IMR-90 (cell line): ENCODE results near the gene EPAS1. TPM values are rescaled to one million over a fixed set of nuclear protein-coding genes. Genes with fewer than 3 reads are reported as not detected.

Experiments used
- ATAC-seq: fragments of 200-7000 bp; cut with Tn5 transposase; 2 replicates; pipeline ENCODE4 v1.9.1; 2020; ENCODE audit warnings: low read depth, mild to moderate bottlenecking, moderate library complexity
- BruUV-seq: library from RNA; stranded (reverse); fragments of 400-500 nt; replicated peaks from 2 replicates; lab custom pipeline; 2021; lab: Mats Ljungman, UMichigan
- CTCF ChIA-PET: fragments of 300-600 bp; formaldehyde crosslinking; extraction: SDS; loops from one replicate; lab custom pipeline; 2021; ENCODE audit warnings: antibody characterized with exemption; lab: Yijun Ruan, JAX
- POLR2A ChIA-PET: fragments of 300-600 bp; sonication (Branson Sonifier 250); formaldehyde crosslinking; loops from one replicate; lab custom pipeline; 2022; ENCODE audit warnings: antibody characterized with exemption; ENCODE audit not compliant: unreplicated experiment; lab: Charles Lee
- DNase-seq: peaks from one replicate; pipeline ENCODE4 v3.0.0; 2013
- H2AFZ ChIP-seq: replicated peaks from 2 replicates; pipeline ENCODE3; 2013; ENCODE audit warnings: low read length, mild to moderate bottlenecking; ENCODE audit not compliant: poor library complexity
- H2AK5ac ChIP-seq: 2 replicates; pipeline ENCODE4 v1.6.1; 2013; ENCODE audit warnings: low read depth, low read length, inconsistent platforms
- H2AK9ac ChIP-seq: replicated peaks from 2 replicates; pipeline ENCODE3; 2013; ENCODE audit warnings: mild to moderate bottlenecking, low read depth, low read length, moderate library complexity; ENCODE audit not compliant: poor library complexity
- H2BK120ac ChIP-seq: 2 replicates; pipeline ENCODE4 v1.6.1; 2013; ENCODE audit warnings: low read depth, low read length, inconsistent platforms
- H2BK15ac ChIP-seq: 3 replicates; pipeline ENCODE4 v1.6.1; 2013; ENCODE audit warnings: low read depth, low read length, inconsistent platforms
- H2BK20ac ChIP-seq: 2 replicates; pipeline ENCODE4 v1.6.1; 2013; ENCODE audit warnings: low read depth, mild to moderate bottlenecking, inconsistent platforms, low read length, moderate library complexity
- H2BK5ac ChIP-seq: 2 replicates; pipeline ENCODE4 v1.6.1; 2013; ENCODE audit warnings: mild to moderate bottlenecking, low read depth, low read length, inconsistent platforms; ENCODE audit not compliant: poor library complexity, severe bottlenecking
- H3K14ac ChIP-seq: replicated peaks from 2 replicates; pipeline ENCODE4 v1.6.1; 2013; ENCODE audit warnings: low read depth, low read length, inconsistent platforms
- H3K18ac ChIP-seq: 2 replicates; pipeline ENCODE4 v1.6.1; 2013; ENCODE audit warnings: low read depth, low read length, control low read depth
- H3K23ac ChIP-seq: 2 replicates; pipeline ENCODE4 v1.6.1; 2013; ENCODE audit warnings: low read depth, low read length, inconsistent platforms
- H3K27ac ChIP-seq: 2 replicates; pipeline ENCODE4 v1.5.1; 2013; ENCODE audit warnings: mild to moderate bottlenecking, control low read depth, low read length; ENCODE audit not compliant: insufficient read depth
- H3K27me3 ChIP-seq: 2 replicates; pipeline ENCODE4 v1.6.1; 2013; ENCODE audit warnings: low read length; ENCODE audit not compliant: control insufficient read depth, insufficient read depth
- H3K36me3 ChIP-seq: 2 replicates; pipeline ENCODE4 v1.6.1; 2013; ENCODE audit warnings: low read length, mixed read lengths; ENCODE audit not compliant: control insufficient read depth, insufficient read depth
- H3K4ac ChIP-seq: 2 replicates; pipeline ENCODE4 v1.6.1; 2013; ENCODE audit warnings: low read depth, low read length, inconsistent platforms
- H3K4me1 ChIP-seq: 2 replicates; pipeline ENCODE4 v1.6.1; 2013; ENCODE audit warnings: low read length, mixed read lengths; ENCODE audit not compliant: control insufficient read depth, insufficient read depth
- H3K4me2 ChIP-seq: 2 replicates; pipeline ENCODE4 v1.6.1; 2013; ENCODE audit warnings: low read depth, mild to moderate bottlenecking, control low read depth, low read length, moderate library complexity
- H3K4me3 ChIP-seq: 2 replicates; pipeline ENCODE4 v1.5.1; 2013; ENCODE audit warnings: low read depth, mild to moderate bottlenecking, control low read depth, low read length, moderate library complexity; ENCODE audit not compliant: insufficient read depth
- H3K56ac ChIP-seq: 2 replicates; pipeline ENCODE4 v1.6.1; 2013; ENCODE audit warnings: low read length, inconsistent platforms; ENCODE audit not compliant: insufficient read depth; ENCODE audit errors: extremely low read depth
- H3K79me1 ChIP-seq, 2 experiments: 2 replicates each; pipeline ENCODE4 v1.6.1; 2013; ENCODE audit warnings: low read length in 2 of 2, inconsistent platforms in 1 of 2, low read depth in 1 of 2
- H3K9ac ChIP-seq: 2 replicates; pipeline ENCODE4 v1.6.1; 2013; ENCODE audit warnings: low read depth, low read length, control low read depth
- H3K9me1 ChIP-seq: 2 replicates; pipeline ENCODE4 v1.6.1; 2013; ENCODE audit warnings: low read length, inconsistent platforms; ENCODE audit not compliant: insufficient read depth
- H3K9me3 ChIP-seq: 2 replicates; pipeline ENCODE4 v1.6.1; 2013; ENCODE audit warnings: low read length; ENCODE audit not compliant: control insufficient read depth, insufficient read depth
- H4K20me1 ChIP-seq: 2 replicates; pipeline ENCODE4 v1.6.1; 2013; ENCODE audit warnings: low read length, inconsistent platforms; ENCODE audit not compliant: insufficient read depth
- H4K5ac ChIP-seq: 2 replicates; pipeline ENCODE4 v1.6.1; 2013; ENCODE audit warnings: mild to moderate bottlenecking, low read depth, low read length, control low read depth
- H4K8ac ChIP-seq, 2 experiments: 2 replicates each; pipeline ENCODE4 v1.6.1; 2013; ENCODE audit warnings: low read depth in 2 of 2, low read length in 2 of 2, control low read depth in 1 of 2, inconsistent platforms in 1 of 2
- H4K91ac ChIP-seq: 2 replicates; pipeline ENCODE4 v1.6.1; 2013; ENCODE audit warnings: low read depth, low read length, inconsistent platforms; ENCODE audit not compliant: insufficient read depth
- BHLHE40 ChIP-seq: fragments of 150-350 bp; IDR thresholded peaks from 2 replicates; pipeline ENCODE4 v1.6.1; 2016; ENCODE audit warnings: mild to moderate bottlenecking, low read depth, low read length
- CEBPB ChIP-seq: IDR thresholded peaks from 2 replicates; pipeline ENCODE4 v1.6.1; 2012; ENCODE audit warnings: low read depth, low read length, improper control_type of control experiment
- CHD1 ChIP-seq: IDR thresholded peaks from 2 replicates; pipeline ENCODE4 v1.6.1; 2012; ENCODE audit warnings: low read depth, low read length, improper control_type of control experiment
- CTCF ChIP-seq: conservative IDR thresholded peaks from 2 replicates; pipeline ENCODE4 v1.5.1; 2012; ENCODE audit warnings: mild to moderate bottlenecking, low read depth, low read length, improper control_type of control experiment
- ELK1 ChIP-seq: fragments of 150-350 bp; IDR thresholded peaks from 2 replicates; pipeline ENCODE4 v1.6.1; 2016; ENCODE audit warnings: low read depth, mild to moderate bottlenecking, low read length, moderate library complexity, borderline replicate concordance
- FOS ChIP-seq: fragments of 150-350 bp; IDR thresholded peaks from 2 replicates; pipeline ENCODE4 v1.6.1; 2016; ENCODE audit warnings: low read depth, low read length
- MAFK ChIP-seq: IDR thresholded peaks from 2 replicates; pipeline ENCODE4 v1.6.1; 2012; ENCODE audit warnings: low read depth, low read length, improper control_type of control experiment
- MAZ ChIP-seq: IDR thresholded peaks from 2 replicates; pipeline ENCODE4 v1.6.1; 2012; ENCODE audit warnings: low read depth, mild to moderate bottlenecking, low read length, improper control_type of control experiment, moderate library complexity, borderline replicate concordance
- MXI1 ChIP-seq: IDR thresholded peaks from 2 replicates; pipeline ENCODE4 v1.6.1; 2012; ENCODE audit warnings: low read depth, mild to moderate bottlenecking, low read length, moderate library complexity, borderline replicate concordance
- NFE2L2 ChIP-seq: fragments of 150-350 bp; IDR thresholded peaks from 2 replicates; pipeline ENCODE4 v1.6.1; 2016; ENCODE audit warnings: low read depth, mild to moderate bottlenecking, low read length
- POLR2A ChIP-seq: IDR thresholded peaks from 2 replicates; pipeline ENCODE4 v1.6.1; 2012; ENCODE audit warnings: mild to moderate bottlenecking, low read depth, low read length
- RAD21 ChIP-seq: IDR thresholded peaks from 2 replicates; pipeline ENCODE4 v1.6.1; 2012; ENCODE audit warnings: low read length, improper control_type of control experiment
- RCOR1 ChIP-seq: IDR thresholded peaks from 2 replicates; pipeline ENCODE4 v1.6.1; 2012; ENCODE audit warnings: mild to moderate bottlenecking, low read length, improper control_type of control experiment; ENCODE audit not compliant: insufficient replicate concordance
- RFX5 ChIP-seq: IDR thresholded peaks from 2 replicates; pipeline ENCODE4 v1.8.0; 2012; ENCODE audit warnings: low read depth, mild to moderate bottlenecking, low read length, moderate library complexity
- SMC3 ChIP-seq: fragments of 150-350 bp; IDR thresholded peaks from 2 replicates; pipeline ENCODE4 v1.6.1; 2016; ENCODE audit warnings: low read depth, mild to moderate bottlenecking, antibody characterized with exemption, low read length, moderate library complexity
- USF2 ChIP-seq: fragments of 150-350 bp; IDR thresholded peaks from 2 replicates; pipeline ENCODE4 v1.6.1; 2017; ENCODE audit warnings: mild to moderate bottlenecking, antibody characterized with exemption, low read length, low read depth
- WGBS, 2 experiments: methylation state at CpG; one replicate each; pipeline versions ENCODE4 v1.1.5 to v1.1.7; 2013; ENCODE audit warnings: missing lambda C conversion rate in 2 of 2; ENCODE audit not compliant: insufficient read length in 1 of 2; ENCODE audit errors: extremely low coverage in 2 of 2; 5-methylcytosine and 5-hydroxymethylcytosine counted together
- dilution Hi-C: fragments of 300-500 bp; cut with HindIII; formaldehyde crosslinking; loops from one replicate; pipeline ENCODE4 v1.14.3; 2018; ENCODE audit warnings: low sequenced_read_pairs; ENCODE audit not compliant: unreplicated experiment
- in situ Hi-C: fragments of 300-500 bp; cut with MboI; formaldehyde crosslinking; loops from 3 replicates; pipeline ENCODE4 v1.14.3; 2019; ENCODE audit warnings: low sequenced_read_pairs, inconsistent platforms, mixed read lengths
- intact Hi-C: fragments of 100-400 bp; cut with micrococcal nuclease; formaldehyde crosslinking; loops from 2 replicates; pipeline ENCODE4 v1.10.0; 2022
- polyA plus RNA-seq, 3 experiments: library from polyadenylated mRNA; depleted of rRNA; stranded (reverse); fragments of >200 nt; gene quantifications; 2 replicates each; pipeline ENCODE4 v1.2.3, GENCODE V29; 2012; ENCODE audit warnings: low replicate concordance in 1 of 3
- total RNA-seq: library from RNA; depleted of rRNA; stranded (reverse); fragments of >200 nt; gene quantifications from 2 replicates; pipeline ENCODE4 v1.2.3, GENCODE V29; 2012

Gene EPAS1
- total and polyA plus RNA-seq, 2 of the 4 experiments (the other 2 are of a cell fraction) = 40.7 to 120 TPM

GRCh38 chr2:46305767-46306166, 8.6 kb downstream of the EPAS1 start:
- no peak overlapping the region for H4K8ac ChIP-seq
- H3K23ac ChIP-seq = no peak overlapping the region
- dilution Hi-C loops = no loop called here
- H3K18ac ChIP-seq = no peak overlapping the region
- ATAC-seq = no peak
- H2AK9ac ChIP-seq = no peak overlapping the region
- H2AFZ ChIP-seq = no peak overlapping the region
- no TSS peak for BruUV-seq
- H2BK20ac ChIP-seq = no peak overlapping the region
- peaks cover 18% of the 10 kb centered on the region for H3K36me3 ChIP-seq
- peak overlapping the region; percentile 22; the same call in 1 of the 2 replicates for H3K4me2 ChIP-seq
- H4K91ac ChIP-seq = no peak overlapping the region
- H3K4me1 ChIP-seq = peaks cover 24% of the 10 kb centered on the region
- H3K56ac ChIP-seq = no peak overlapping the region
- H3K27me3 ChIP-seq = no peaks in the 10 kb centered on the region
- in situ Hi-C loops = loop anchor here (5.0 to 25.0 kb wide), 2 partner anchors 57 to 668 kb away; no protein-coding TSS in a partner anchor
- peaks cover 17 to 84% of the 10 kb centered on the region in 2 experiments for H3K79me1 ChIP-seq
- no peak for TF ChIP-seq USF2
- TF ChIP-seq RAD21 = no peak
- TF ChIP-seq FOS = no peak
- TF ChIP-seq CHD1 = no peak
- no peak for TF ChIP-seq POLR2A
- TF ChIP-seq BHLHE40 = no peak
- TF ChIP-seq CTCF = no peak
- no peak for TF ChIP-seq RFX5
- TF ChIP-seq NFE2L2 = no peak
- TF ChIP-seq MAZ = no peak
- TF ChIP-seq MAFK = no peak
- no peak for TF ChIP-seq CEBPB
- TF ChIP-seq SMC3 = no peak
- no peak for TF ChIP-seq ELK1
- TF ChIP-seq RCOR1 = no peak
- no peak for TF ChIP-seq MXI1
- no peak overlapping the region for H3K4ac ChIP-seq
- H2BK5ac ChIP-seq = no peak overlapping the region
- peak overlapping the region; percentile 33; the same call in 1 of the 2 replicates for H2AK5ac ChIP-seq
- no peak overlapping the region for H3K14ac ChIP-seq
- no peak overlapping the region for H3K27ac ChIP-seq
- H2BK120ac ChIP-seq = no peak overlapping the region
- 73% methylated on average over 2 of the region's 4 CpGs; no CpG with 5 or more reads in 1 of the 2 experiments for WGBS, 2 experiments
- ChIA-PET POLR2A (no interaction called here), CTCF (no interaction called here)
- peaks cover 99% of the 10 kb centered on the region for H4K20me1 ChIP-seq
- DNase-seq = no peak
- H4K5ac ChIP-seq = no peak overlapping the region; the same call in 1 of the 2 replicates
- H2BK15ac ChIP-seq = no peak overlapping the region
- intact Hi-C loops = no loop called here
- H3K4me3 ChIP-seq = no peak overlapping the region
- no peak overlapping the region for H3K9ac ChIP-seq
- H3K9me3 ChIP-seq = no peaks in the 10 kb centered on the region
- H3K9me1 ChIP-seq = peaks cover 40% of the 10 kb centered on the region
